HG03103 (cell line): ENCODE data around the gene TMEM107.
"Not testable (repeated sequence)": the region's sequence is repeated elsewhere in the genome, so short reads cannot be mapped to it uniquely, and the experiment has no call there.

ENCODE experiments used
- ATAC-seq: cut with Tn5 transposase; IDR thresholded peaks from one replicate; pipeline ENCODE4 v1.9.1; 2021; ENCODE audit warnings: low read depth; ENCODE audit not compliant: unreplicated experiment

TMEM107 gene

GRCh38 chr17:8189711-8190477, 13.7 kb upstream of the TMEM107 start, which contains the start of gene BORCS6:
TSS of gene BORCS6 (minus strand) at chr17:8190180. CDS start at chr17:8190140, 40 bp downstream.
- ATAC-seq, result peak; percentile 51

DNA sequence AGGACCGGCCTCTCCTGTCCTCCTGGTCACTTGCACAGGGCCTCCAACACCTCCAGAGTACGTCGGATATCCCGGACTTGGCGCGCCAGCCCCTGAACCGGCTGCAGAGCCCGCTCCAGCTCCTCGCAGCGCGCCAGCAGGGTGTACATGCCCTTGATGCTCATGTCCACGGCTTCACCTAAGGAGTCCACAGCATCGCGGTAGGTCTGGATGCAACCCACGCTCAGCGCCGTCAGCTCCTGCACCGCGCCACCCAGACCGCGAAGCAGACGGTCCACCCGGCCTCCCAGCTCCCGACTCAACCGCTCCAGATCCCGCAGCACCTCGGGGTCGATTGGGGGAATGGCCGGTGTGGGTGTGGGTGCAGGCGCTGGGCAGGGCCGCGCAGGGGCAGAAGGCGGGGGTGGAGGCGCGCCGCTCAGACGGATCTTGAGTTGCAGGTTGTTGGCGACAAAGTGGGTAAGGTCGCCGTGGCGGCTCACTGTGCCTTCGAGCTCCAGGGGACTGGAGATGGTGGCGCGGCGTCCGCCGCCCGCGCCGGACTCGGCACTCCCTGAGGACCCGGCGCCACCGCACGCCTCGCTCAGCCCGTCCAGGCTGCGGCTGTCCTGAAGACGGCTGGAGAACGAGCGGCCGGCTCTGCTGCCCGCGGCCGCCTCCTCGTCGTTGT, 13.0 kb upstream of the TMEM107 start:
- no peak for ATAC-seq

DNA sequence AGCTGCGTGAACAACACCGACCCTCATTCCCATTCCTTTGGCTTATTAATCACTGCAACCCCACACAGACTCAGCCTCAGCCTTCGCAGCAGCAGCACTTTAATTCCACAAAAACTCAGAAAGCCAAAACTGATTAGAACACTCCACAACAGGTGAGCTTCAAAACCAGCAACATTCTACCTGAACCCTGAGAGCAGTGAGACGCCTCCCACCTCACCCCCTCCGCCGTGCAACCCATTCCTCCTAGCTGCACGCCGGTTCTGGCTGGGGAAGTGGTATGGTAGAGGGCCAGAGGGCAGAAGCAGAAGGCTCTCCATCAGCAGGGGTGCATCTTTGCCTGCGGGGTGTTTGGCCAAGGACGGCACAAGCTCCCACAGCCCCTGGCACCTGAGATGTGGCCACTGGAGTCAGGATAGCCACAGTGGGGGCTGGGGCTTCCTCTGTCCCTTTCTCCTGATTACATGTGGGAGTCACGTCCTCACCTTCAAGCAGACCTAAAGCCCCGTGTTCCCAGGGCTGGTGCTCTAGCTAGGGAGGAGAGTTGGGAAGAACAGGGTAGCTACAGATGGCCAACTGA, 12.2 kb upstream of the TMEM107 start:
- ATAC-seq, result no peak

- ATAC-seq, result no peak
Observed at GRCh38 chr17:8187517-8188262, 11.5 kb upstream of the TMEM107 start.

GRCh38 chr17:8186787-8187516, 10.8 kb upstream of the TMEM107 start:
- no peak for ATAC-seq

DNA sequence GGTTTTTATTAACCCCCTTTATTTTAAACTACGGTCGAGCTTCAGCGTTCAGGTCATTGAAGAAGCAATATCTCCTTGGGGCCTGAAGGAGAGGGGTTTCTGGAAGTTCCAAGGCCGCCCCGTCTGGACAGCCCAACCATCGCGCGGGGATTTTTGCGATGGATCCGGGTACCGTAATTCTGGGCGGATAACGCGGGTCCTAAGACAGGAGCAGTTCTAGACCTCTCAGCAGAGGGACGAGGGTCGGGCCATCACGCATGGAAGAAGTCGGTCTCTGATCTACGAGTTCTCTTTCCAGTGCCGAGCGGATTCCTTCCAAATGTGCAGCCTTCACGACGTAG, 10.2 kb upstream of the TMEM107 start:
- ATAC-seq, result no peak

- no peak for ATAC-seq
Observed at GRCh38 chr17:8185582-8186445, 9.6 kb upstream of the TMEM107 start.

DNA sequence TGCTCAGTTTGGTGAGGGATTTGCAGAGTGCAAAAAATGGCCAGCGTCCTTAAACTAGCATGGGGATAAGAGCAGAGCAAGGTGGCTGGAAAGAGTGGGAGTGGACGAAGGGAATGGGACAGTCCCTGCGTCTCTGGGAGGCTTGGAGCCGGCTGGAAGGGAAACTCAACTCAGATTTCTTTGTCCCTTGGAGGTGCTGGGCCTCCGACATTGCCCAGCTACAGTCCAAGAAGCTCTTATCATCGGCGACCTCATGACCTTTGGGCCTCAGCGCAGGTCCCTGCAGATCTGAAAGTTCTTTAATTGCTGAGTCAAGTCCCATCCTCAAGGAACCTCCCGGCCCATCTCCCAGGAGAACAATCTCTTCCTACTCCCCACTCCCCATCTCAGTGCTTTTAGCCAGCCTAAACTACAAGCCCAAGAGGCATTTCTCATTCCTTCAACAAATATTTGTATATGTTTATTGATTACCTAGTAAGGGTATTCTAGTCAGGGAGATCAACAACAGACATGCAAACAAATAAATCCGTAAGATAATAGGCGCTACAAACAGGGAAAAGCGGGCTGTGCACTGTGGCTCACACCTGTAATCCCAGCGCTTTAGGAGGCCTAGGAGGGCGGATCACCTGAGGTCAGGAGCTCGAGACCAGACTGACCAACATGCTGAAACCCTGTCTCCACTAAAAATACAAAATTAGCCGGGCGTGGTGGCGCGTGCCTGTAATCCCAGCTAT, 985 bp upstream of the TMEM107 start:
- no peak for ATAC-seq

DNA sequence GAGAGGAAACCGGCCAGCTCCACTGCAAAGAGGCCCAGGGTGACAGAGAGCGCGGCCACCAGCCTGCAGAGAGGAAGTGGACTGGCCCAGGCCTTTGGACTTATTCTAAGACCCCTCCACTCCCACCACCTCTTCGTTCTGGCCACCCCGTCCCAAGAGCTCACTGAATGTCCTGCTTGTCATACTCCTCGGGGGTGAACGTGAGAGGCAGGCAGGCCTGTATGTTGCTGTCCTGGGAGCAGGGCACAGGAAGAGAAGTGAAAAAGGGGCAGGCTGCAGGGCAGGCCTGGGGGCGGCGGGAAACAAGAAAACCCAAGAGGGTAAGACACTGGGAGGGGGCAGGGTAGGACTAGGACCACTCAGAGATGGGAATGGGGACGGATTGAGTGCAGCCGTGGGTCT, 384 bp downstream of the TMEM107 start:
- no peak for ATAC-seq

GRCh38 chr17:8173871-8174322, 2.3 kb downstream of the TMEM107 start:
- ATAC-seq, result no peak

DNA sequence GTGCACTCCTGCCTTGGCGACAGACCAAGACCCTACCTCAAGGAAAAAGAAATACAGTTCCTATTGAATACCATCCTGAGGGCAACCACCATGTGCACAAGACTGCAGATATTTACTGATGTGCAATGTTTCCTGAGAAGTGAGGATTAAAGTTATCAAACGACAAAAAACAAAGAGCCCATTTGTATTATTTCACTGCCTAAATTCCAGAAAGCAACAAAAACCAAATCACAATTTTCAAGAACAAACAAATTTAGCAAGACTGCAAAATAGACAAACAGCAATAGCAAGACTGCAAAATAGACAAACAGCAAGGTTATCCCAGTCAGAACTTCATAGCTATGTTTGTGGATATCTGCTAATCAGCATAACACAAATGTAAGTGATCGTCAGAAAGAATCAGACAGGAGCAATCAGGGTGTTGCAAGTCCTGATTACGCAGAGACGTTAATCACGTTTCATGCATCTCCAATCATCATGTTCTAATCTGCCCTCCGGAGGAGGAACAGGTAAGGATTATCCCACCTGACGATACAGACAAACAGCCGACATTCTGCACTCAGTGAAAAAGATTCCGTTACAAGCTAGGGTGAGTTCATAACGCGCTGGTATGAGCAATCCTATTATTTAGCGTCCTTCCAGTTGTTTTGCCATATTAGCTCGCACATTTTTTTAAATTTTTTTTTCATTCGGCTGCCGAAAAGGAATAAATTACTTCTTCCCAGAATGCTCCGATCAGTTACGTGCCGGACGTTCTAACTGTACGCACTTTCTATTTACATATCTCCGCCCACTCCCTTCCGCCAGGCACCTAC, 2.9 kb downstream of the TMEM107 start:
- peak; percentile 56 for ATAC-seq

- not testable (repeated sequence) for ATAC-seq
Observed at GRCh38 chr17:8170186-8170585, 6.0 kb downstream of the TMEM107 start.

DNA sequence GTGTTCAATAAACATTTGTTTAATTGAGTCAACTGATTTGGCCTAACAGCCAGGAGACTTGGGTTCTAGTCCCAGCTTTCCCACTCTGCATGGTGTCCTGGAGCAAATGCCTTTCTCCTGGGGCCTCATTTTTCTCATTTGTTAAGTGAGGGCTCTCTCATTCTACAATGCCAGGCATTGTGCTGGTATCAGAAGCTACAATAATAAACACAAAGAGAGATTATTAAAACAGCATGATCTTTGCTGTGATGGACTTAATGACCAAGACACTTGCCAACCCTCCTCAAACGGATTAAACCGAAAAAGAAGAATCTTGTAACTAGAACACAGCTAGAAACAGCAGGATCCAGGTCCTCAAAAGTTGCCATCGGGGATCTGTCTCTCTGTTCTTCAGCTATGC, 8.7 kb downstream of the TMEM107 start:
- no peak for ATAC-seq

DNA sequence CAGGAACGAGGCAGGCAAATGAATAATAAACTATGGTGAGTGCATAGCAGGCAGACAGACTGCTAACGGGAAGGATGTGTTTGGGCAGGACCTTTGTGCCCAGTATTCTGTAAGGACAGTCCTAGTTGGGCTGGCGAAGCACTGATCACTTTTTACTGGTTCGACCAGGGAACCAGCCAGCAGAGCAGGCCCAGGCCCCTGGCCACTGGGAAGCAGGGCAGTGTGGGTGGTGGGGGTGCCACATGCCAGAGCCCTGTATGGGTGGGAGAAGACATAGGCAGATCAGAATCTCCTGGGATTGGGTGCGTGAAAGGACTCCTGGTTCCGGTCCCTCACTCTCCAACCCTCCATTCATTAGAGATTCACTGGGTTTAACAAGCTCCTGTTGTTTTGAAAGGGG, 9.4 kb downstream of the TMEM107 start:
- ATAC-seq, result no peak

GRCh38 chr17:8164815-8165131, 11.4 kb downstream of the TMEM107 start:
- ATAC-seq, result no peak

- ATAC-seq, result no peak
Observed at GRCh38 chr17:8163978-8164814, 12.0 kb downstream of the TMEM107 start.
